GM19463 (cell line): Measurements from ENCODE around the gene USP10.
A peak's percentile ranks its signal among the peaks of the same experiment; 100 is the strongest.
"Not testable (repeated sequence)": the region's sequence is repeated elsewhere in the genome, so short reads cannot be mapped to it uniquely, and the experiment has no call there.

Experiments
- ATAC-seq: cut with Tn5 transposase; IDR thresholded peaks from one replicate; pipeline ENCODE4 v1.9.1; 2021; ENCODE audit warnings: mild to moderate bottlenecking, moderate library complexity; ENCODE audit not compliant: unreplicated experiment

Gene USP10

GRCh38 chr16:84746231-84746630, 46.4 kb downstream of the USP10 start:
- ATAC-seq, result no peak

GRCh38 chr16:84746875-84747274, 47.1 kb downstream of the USP10 start:
- no peak for ATAC-seq

- ATAC-seq, result not testable (repeated sequence)
Observed at GRCh38 chr16:84748247-84748646, 48.4 kb downstream of the USP10 start.

GRCh38 chr16:84749072-84749471, 49.3 kb downstream of the USP10 start:
- ATAC-seq, result no peak

GRCh38 chr16:84749815-84750214, 50.0 kb downstream of the USP10 start:
- no peak for ATAC-seq

- ATAC-seq, result no peak
Observed at GRCh38 chr16:84750575-84750974, 50.8 kb downstream of the USP10 start.

- no peak for ATAC-seq
Observed at GRCh38 chr16:84751241-84751640, 51.4 kb downstream of the USP10 start.

GRCh38 chr16:84751947-84752346, 52.1 kb downstream of the USP10 start:
- peak; percentile 47 for ATAC-seq

- no peak for ATAC-seq
Observed at GRCh38 chr16:84752600-84752999, 52.8 kb downstream of the USP10 start.

GRCh38 chr16:84753412-84754326, 53.9 kb downstream of the USP10 start:
- no peak for ATAC-seq

GRCh38 chr16:84754353-84754856, 54.6 kb downstream of the USP10 start:
- ATAC-seq, result peak; percentile 60

- ATAC-seq, result no peak
Observed at GRCh38 chr16:84754956-84755672, 55.3 kb downstream of the USP10 start.

- no peak for ATAC-seq
Observed at GRCh38 chr16:84756830-84757229, 57.0 kb downstream of the USP10 start.

GRCh38 chr16:84758627-84759026, 58.8 kb downstream of the USP10 start:
- ATAC-seq, result no peak

GRCh38 chr16:84759061-84759460, 59.3 kb downstream of the USP10 start:
- ATAC-seq, result no peak

- no peak for ATAC-seq
Observed at GRCh38 chr16:84759906-84760305, 60.1 kb downstream of the USP10 start.

- ATAC-seq, result no peak
Observed at GRCh38 chr16:84761448-84762368, 61.9 kb downstream of the USP10 start.

- ATAC-seq, result no peak
Observed at GRCh38 chr16:84763164-84763563, 63.4 kb downstream of the USP10 start.

GRCh38 chr16:84763629-84764028, 63.8 kb downstream of the USP10 start:
- ATAC-seq, result no peak

- no peak for ATAC-seq
Observed at GRCh38 chr16:84764970-84765369, 65.2 kb downstream of the USP10 start.
